Effector CD4-positive, alpha-beta T cell (primary cell): ENCODE results near the gene SMAP1.

Experiments used
- DNase-seq: peaks from one replicate; pipeline ENCODE4 v3.0.0-alpha.2; 2020

SMAP1 gene

DNA sequence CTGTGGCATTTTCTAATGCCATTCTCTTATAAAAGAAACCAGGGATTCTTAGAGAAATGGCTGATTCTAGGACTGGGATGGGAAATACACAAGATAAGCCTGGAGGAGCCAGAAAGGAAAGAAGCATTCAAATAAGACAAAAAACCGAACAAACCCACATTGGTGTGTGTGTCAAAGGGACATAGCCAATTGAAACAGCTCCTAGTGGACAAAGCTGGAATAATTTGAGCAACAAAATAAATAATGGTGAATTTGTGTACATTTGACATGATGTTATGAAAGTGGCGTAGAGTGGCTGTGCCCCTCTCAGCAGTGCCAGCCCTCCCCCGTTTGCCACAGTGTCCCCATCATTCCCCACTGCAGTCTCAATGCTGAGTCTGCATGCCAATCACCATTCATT lies 233.6 kb downstream of the SMAP1 start:
- no peak for DNase-seq

DNA sequence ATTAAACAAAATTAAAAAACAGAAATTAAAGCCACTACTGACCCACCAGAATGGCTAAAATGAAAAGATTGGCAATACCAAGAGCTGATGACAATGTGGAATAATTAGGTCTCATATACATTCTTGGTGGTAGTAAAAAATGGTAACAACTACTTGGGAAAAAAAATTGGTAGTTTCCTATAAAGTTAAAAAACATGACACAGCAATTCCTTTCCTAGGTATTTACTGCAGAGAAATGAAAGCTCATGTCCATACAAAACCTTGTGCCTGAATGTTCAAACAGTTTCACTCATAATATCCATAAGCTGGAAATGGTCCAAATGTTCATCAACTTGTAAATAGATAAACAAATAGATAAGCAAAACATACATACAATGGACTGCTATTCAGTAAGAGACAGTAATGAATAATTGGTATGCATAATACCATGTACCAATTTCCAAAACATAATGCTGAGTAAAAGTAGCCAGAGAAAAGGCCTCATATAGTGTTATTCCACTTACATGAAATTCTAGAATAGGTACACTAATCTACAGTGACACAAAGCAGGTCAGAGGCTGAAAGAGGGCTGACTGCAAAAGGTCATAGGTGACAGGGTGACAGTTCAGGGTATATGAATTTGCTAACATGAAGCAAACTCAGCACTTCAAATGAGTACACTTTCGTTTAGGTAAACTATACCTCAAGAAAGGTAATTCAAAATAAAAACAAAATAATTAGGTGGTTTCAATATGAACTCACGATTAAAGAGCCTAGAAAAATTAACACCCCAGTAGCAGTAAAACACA lies 236.2 kb downstream of the SMAP1 start:
- no peak for DNase-seq

DNA sequence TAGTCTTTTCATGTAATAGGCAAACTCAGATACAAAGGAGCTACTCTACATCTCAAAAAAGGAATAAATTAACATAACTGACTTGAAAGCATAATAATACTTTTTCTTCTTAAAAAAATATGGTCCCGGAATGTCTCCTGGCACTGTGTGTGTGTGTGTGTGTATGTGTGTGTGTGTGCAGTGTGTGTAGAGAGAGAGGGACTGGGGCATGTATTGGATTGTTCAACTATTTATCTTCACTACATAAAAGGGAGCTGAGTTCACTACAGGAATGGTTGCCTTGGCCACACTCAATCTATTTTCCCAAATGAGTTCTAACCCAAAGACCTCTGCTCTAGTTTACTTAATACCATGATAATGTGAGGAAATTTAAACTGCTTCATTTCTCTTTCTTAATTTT lies 238.1 kb downstream of the SMAP1 start:
- DNase-seq = no peak
